Chondrocyte (in vitro differentiated cells): ENCODE data around the gene SLC16A6. TPM values are rescaled to one million over a fixed set of nuclear protein-coding genes. Genes with fewer than 3 reads are reported as not detected.

ENCODE experiments used
- DNase-seq: peaks from one replicate; pipeline ENCODE4 v3.0.0; 2021; ENCODE audit warnings: mixed read lengths, low spot score
- H3K27ac Mint-ChIP-seq: one replicate; pipeline ENCODE4 v1.8.0; 2021; ENCODE audit warnings: mild to moderate bottlenecking, moderate library complexity, mixed read lengths; ENCODE audit not compliant: unreplicated experiment
- H3K27me3 Mint-ChIP-seq: 2 replicates; pipeline ENCODE4 v1.8.0; 2021; ENCODE audit warnings: low read depth, mixed read lengths
- H3K36me3 Mint-ChIP-seq: 2 replicates; pipeline ENCODE4 v1.8.0; 2021; ENCODE audit warnings: low read depth, mixed read lengths
- H3K4me1 Mint-ChIP-seq: 2 replicates; pipeline ENCODE4 v1.8.0; 2021; ENCODE audit warnings: low read depth, mild to moderate bottlenecking, mixed read lengths
- H3K4me3 Mint-ChIP-seq: one replicate; pipeline ENCODE4 v1.8.0; 2021; ENCODE audit warnings: mild to moderate bottlenecking, moderate library complexity, mixed read lengths; ENCODE audit not compliant: unreplicated experiment
- H3K9me3 Mint-ChIP-seq: 2 replicates; pipeline ENCODE4 v1.8.0; 2021; ENCODE audit warnings: low read depth, mixed read lengths
- total RNA-seq: library from RNA; stranded (reverse); gene quantifications from 3 replicates; pipeline ENCODE4 v1.2.1, GENCODE V29; 2021
- TF ChIP-seq, protein P1 (sequence below): fragments of 200-600 bp; sonication (generic); IDR thresholded peaks from 2 replicates; pipeline ENCODE4 v1.5.0; 2021; ENCODE audit warnings: antibody characterized with exemption, mild to moderate bottlenecking, moderate library complexity

The SLC16A6 gene
- total RNA-seq, 1 donor from 2014 or later, result 0.15 TPM

DNA sequence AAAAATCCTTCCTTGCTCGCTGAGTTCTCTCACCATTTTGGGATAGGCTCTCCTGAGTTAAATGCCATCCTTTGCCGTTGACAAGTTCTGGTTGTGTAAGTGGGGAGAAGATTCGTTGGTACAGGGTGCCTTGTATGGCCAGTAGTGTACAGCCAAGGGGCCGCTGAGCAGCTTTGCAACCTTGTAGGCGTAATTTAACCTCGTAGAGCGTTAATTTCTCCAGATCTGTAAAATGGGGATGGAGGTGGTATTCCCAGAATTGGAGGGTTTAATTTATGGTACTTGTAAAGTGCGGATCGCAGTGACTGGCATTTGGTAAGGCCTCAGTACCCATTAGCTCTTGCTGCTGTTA is 1.7 kb upstream of the SLC16A6 start:
- Mint-ChIP-seq H3K27me3 (peaks cover 10% of the 10 kb centered on the region), H3K36me3 (no peaks in the 10 kb centered on the region), H3K4me3 (no peak overlapping the region), H3K27ac (no peak overlapping the region), H3K9me3 (no peaks in the 10 kb centered on the region), H3K4me1 (peaks cover 16% of the 10 kb centered on the region)
- no peak for DNase-seq
- TF ChIP-seq, protein P1, sequence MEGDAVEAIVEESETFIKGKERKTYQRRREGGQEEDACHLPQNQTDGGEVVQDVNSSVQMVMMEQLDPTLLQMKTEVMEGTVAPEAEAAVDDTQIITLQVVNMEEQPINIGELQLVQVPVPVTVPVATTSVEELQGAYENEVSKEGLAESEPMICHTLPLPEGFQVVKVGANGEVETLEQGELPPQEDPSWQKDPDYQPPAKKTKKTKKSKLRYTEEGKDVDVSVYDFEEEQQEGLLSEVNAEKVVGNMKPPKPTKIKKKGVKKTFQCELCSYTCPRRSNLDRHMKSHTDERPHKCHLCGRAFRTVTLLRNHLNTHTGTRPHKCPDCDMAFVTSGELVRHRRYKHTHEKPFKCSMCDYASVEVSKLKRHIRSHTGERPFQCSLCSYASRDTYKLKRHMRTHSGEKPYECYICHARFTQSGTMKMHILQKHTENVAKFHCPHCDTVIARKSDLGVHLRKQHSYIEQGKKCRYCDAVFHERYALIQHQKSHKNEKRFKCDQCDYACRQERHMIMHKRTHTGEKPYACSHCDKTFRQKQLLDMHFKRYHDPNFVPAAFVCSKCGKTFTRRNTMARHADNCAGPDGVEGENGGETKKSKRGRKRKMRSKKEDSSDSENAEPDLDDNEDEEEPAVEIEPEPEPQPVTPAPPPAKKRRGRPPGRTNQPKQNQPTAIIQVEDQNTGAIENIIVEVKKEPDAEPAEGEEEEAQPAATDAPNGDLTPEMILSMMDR, result no peak

DNA sequence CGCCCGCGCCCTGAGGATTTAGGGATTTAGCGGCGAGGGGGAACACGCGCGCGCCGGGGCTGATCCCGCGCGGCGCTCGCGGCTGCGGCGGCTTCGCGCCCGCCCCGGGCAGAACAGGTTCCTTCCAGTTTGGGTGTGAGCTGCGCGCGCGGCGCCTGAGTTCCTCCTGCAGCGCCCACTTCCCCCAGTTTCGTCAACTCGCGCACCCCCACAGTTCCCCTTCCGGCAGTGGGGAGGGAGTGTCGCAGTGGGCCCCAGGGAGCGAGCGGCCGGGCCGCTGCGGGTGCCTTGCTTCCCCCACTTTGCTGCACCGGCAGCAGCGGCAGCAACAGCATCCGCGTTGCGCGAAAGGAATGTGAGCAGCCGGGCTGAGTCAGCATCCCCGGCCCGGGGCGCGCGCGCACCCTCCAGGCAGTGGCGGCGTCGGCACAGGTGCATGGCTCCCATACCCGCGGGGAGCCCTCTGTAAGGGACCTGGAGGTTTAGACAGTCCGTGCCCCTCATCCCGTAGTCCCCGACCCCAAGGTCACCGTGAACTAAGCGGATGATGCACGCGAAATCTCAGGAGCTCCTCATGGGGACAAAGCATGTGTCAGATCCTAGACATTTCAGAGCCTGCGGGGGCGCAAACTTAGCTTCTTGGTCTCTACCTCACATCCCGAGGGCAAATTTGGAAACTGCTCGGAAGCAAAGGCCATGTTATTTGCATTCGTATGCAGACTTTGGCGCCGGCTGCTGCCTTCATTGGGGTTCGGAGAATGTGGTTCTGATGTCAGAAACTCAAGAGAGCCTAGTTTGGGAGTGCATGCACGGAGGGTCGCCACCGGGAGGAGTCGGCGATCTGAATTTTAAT is 1.1 kb upstream of the SLC16A6 start:
- Mint-ChIP-seq H3K4me3 (peak overlapping the region; percentile 65), H3K27me3 (peaks cover 10% of the 10 kb centered on the region), H3K9me3 (no peaks in the 10 kb centered on the region), H3K27ac (no peak overlapping the region), H3K36me3 (no peaks in the 10 kb centered on the region), H3K4me1 (peaks cover 16% of the 10 kb centered on the region)
- DNase-seq, result no peak
- TF ChIP-seq, protein P1, result peak; percentile 28

GRCh38 chr17:68290268-68290954 is 516 bp downstream of the SLC16A6 start:
- H3K27me3 Mint-ChIP-seq, result peaks cover 10% of the 10 kb centered on the region
- H3K36me3 Mint-ChIP-seq, result no peaks in the 10 kb centered on the region
- peak overlapping the region; percentile 77 for H3K4me3 Mint-ChIP-seq
- peaks cover 16% of the 10 kb centered on the region for H3K4me1 Mint-ChIP-seq
- H3K9me3 Mint-ChIP-seq, result no peaks in the 10 kb centered on the region
- DNase-seq, result no peak
- H3K27ac Mint-ChIP-seq, result no peak overlapping the region
- TF ChIP-seq, protein P1, result no peak

- TF ChIP-seq, protein P1, result no peak
- DNase-seq, result no peak
- H3K9me3 Mint-ChIP-seq, result no peaks in the 10 kb centered on the region
- peaks cover 16% of the 10 kb centered on the region for H3K4me1 Mint-ChIP-seq
- H3K27ac Mint-ChIP-seq, result no peak overlapping the region
- peaks cover 10% of the 10 kb centered on the region for H3K27me3 Mint-ChIP-seq
- H3K36me3 Mint-ChIP-seq, result no peaks in the 10 kb centered on the region
- H3K4me3 Mint-ChIP-seq, result no peak overlapping the region
Measured at GRCh38 chr17:68289936-68290267, 1.0 kb downstream of the SLC16A6 start.

GRCh38 chr17:68289473-68289872 is 1.5 kb downstream of the SLC16A6 start:
- H3K4me1 Mint-ChIP-seq, result peaks cover 16% of the 10 kb centered on the region
- no peak for DNase-seq

More at GRCh38 chr17:68289473-68289872, 1.5 kb downstream of the SLC16A6 start:
- Mint-ChIP-seq H3K27me3 (peaks cover 10% of the 10 kb centered on the region), H3K36me3 (no peaks in the 10 kb centered on the region), H3K9me3 (no peaks in the 10 kb centered on the region), H3K4me3 (no peak overlapping the region), H3K27ac (no peak overlapping the region)
- TF ChIP-seq, protein P1, result no peak
